ENCODE results near the gene STXBP3. TPM values are rescaled to one million over a fixed set of nuclear protein-coding genes. Genes with fewer than 3 reads are reported as not detected.
A peak's percentile ranks its signal among the peaks of the same experiment; 100 is the strongest.

The STXBP3 gene
- total and polyA plus RNA-seq, 9 of the 15 experiments (the other 6 are each of a cell fraction or from before 2014, with no cell fraction given), result 32.5 to 52.5 (median 39.2) TPM

- TF ChIP-seq, protein P1, sequence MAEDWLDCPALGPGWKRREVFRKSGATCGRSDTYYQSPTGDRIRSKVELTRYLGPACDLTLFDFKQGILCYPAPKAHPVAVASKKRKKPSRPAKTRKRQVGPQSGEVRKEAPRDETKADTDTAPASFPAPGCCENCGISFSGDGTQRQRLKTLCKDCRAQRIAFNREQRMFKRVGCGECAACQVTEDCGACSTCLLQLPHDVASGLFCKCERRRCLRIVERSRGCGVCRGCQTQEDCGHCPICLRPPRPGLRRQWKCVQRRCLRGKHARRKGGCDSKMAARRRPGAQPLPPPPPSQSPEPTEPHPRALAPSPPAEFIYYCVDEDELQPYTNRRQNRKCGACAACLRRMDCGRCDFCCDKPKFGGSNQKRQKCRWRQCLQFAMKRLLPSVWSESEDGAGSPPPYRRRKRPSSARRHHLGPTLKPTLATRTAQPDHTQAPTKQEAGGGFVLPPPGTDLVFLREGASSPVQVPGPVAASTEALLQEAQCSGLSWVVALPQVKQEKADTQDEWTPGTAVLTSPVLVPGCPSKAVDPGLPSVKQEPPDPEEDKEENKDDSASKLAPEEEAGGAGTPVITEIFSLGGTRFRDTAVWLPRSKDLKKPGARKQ (CRISPR knock-in tag; IDR thresholded peaks at IDR 0.05), result no peak
- TF ChIP-seq ZNF717 (CRISPR knock-in tag; IDR thresholded peaks at IDR 0.05) (no peak), ZNF282 (CRISPR knock-in tag; IDR thresholded peaks at IDR 0.05) (no peak), CHAMP1 (IDR thresholded peaks at IDR 0.05) (0 out of 2 replicates have a peak, but pooled peaks have one; percentile 49), GABPA (tag; conservative IDR thresholded peaks at IDR 0.05; ENCODE audit: low read depth) (peak; percentile 82), ZBTB8A (IDR thresholded peaks at IDR 0.05; ENCODE audit: partially characterized antibody) (no peak), ARNT (IDR thresholded peaks at IDR 0.05) (peak; percentile 57 to 78; a peak in 2 of 4 replicates), NR1H2 (CRISPR knock-in tag; IDR thresholded peaks at IDR 0.05) (0 out of 2 replicates have a peak, but pooled peaks have one; percentile 5), NFE2 (IDR thresholded peaks at IDR 0.05; ENCODE audit: low read depth) (peak; percentile 78), ETV1 (tag; conservative IDR thresholded peaks at IDR 0.05; ENCODE audit: low read depth) (peak; percentile 49; the same call in 1 of the 2 replicates), KLF6 (CRISPR knock-in tag; IDR thresholded peaks at IDR 0.05; ENCODE audit: borderline replicate concordance) (no peak), TARDBP (IDR thresholded peaks at IDR 0.05) (no peak), SNIP1 (IDR thresholded peaks at IDR 0.05; ENCODE audit: low read depth) (0 out of 2 replicates have a peak, but pooled peaks have one; percentile 19), NFYB (IDR thresholded peaks at IDR 0.05; ENCODE audit: extremely low read depth, insufficient read length) (peak; percentile 24)
- TF ChIP-seq, protein P2, sequence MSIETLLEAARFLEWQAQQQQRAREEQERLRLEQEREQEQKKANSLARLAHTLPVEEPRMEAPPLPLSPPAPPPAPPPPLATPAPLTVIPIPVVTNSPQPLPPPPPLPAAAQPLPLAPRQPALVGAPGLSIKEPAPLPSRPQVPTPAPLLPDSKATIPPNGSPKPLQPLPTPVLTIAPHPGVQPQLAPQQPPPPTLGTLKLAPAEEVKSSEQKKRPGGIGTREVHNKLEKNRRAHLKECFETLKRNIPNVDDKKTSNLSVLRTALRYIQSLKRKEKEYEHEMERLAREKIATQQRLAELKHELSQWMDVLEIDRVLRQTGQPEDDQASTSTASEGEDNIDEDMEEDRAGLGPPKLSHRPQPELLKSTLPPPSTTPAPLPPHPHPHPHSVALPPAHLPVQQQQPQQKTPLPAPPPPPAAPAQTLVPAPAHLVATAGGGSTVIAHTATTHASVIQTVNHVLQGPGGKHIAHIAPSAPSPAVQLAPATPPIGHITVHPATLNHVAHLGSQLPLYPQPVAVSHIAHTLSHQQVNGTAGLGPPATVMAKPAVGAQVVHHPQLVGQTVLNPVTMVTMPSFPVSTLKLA (conservative IDR thresholded peaks at IDR 0.05), result 0 out of 4 replicates have a peak, but pooled peaks of 1 of the 2 experiments have one; percentile 42
- TF ChIP-seq, protein P3, sequence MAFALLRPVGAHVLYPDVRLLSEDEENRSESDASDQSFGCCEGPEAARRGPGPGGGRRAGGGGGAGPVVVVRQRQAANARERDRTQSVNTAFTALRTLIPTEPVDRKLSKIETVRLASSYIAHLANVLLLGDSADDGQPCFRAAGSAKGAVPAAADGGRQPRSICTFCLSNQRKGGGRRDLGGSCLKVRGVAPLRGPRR (CRISPR knock-in tag; IDR thresholded peaks at IDR 0.05), result no peak
- TF ChIP-seq, protein P4, sequence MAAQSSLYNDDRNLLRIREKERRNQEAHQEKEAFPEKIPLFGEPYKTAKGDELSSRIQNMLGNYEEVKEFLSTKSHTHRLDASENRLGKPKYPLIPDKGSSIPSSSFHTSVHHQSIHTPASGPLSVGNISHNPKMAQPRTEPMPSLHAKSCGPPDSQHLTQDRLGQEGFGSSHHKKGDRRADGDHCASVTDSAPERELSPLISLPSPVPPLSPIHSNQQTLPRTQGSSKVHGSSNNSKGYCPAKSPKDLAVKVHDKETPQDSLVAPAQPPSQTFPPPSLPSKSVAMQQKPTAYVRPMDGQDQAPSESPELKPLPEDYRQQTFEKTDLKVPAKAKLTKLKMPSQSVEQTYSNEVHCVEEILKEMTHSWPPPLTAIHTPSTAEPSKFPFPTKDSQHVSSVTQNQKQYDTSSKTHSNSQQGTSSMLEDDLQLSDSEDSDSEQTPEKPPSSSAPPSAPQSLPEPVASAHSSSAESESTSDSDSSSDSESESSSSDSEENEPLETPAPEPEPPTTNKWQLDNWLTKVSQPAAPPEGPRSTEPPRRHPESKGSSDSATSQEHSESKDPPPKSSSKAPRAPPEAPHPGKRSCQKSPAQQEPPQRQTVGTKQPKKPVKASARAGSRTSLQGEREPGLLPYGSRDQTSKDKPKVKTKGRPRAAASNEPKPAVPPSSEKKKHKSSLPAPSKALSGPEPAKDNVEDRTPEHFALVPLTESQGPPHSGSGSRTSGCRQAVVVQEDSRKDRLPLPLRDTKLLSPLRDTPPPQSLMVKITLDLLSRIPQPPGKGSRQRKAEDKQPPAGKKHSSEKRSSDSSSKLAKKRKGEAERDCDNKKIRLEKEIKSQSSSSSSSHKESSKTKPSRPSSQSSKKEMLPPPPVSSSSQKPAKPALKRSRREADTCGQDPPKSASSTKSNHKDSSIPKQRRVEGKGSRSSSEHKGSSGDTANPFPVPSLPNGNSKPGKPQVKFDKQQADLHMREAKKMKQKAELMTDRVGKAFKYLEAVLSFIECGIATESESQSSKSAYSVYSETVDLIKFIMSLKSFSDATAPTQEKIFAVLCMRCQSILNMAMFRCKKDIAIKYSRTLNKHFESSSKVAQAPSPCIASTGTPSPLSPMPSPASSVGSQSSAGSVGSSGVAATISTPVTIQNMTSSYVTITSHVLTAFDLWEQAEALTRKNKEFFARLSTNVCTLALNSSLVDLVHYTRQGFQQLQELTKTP (IDR thresholded peaks at IDR 0.05; ENCODE audit: low read depth in 1 of 2, partially characterized antibody in 2 of 2), result peak in 1 of 2 experiments; percentile 80
Observed at GRCh38 chr1:108747171-108747850, 837 bp downstream of the STXBP3 start (continued).
